ENCODE measurements around the gene DUSP18.

DNA sequence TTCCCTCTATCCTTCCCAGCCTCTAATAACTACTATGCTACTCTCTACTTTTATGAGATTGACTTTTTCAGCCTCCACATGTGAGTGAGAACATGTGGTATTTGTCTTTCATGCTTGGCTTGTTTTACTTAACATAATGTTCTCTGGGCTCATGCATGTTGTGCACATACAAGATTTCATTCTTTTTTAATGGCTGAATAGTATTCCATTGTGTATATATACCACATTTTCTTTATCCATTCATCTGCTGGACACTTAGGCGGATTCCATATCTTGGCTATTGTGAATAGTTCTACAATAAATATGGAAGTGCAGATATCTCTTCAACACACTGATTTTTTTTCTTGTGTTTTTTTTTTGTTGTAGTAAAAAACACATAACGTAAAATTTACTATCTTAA, 46.4 kb upstream of the DUSP18 start:
- TF ChIP-seq, protein P1, sequence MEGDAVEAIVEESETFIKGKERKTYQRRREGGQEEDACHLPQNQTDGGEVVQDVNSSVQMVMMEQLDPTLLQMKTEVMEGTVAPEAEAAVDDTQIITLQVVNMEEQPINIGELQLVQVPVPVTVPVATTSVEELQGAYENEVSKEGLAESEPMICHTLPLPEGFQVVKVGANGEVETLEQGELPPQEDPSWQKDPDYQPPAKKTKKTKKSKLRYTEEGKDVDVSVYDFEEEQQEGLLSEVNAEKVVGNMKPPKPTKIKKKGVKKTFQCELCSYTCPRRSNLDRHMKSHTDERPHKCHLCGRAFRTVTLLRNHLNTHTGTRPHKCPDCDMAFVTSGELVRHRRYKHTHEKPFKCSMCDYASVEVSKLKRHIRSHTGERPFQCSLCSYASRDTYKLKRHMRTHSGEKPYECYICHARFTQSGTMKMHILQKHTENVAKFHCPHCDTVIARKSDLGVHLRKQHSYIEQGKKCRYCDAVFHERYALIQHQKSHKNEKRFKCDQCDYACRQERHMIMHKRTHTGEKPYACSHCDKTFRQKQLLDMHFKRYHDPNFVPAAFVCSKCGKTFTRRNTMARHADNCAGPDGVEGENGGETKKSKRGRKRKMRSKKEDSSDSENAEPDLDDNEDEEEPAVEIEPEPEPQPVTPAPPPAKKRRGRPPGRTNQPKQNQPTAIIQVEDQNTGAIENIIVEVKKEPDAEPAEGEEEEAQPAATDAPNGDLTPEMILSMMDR (IDR thresholded peaks at IDR 0.05) = no peak
- TF ChIP-seq POLR2A (IDR thresholded peaks at IDR 0.05) = no peak

All from lower leg skin (tissue), 3 donors.